ENCODE results near the gene MTUS2.

The MTUS2 gene

DNA sequence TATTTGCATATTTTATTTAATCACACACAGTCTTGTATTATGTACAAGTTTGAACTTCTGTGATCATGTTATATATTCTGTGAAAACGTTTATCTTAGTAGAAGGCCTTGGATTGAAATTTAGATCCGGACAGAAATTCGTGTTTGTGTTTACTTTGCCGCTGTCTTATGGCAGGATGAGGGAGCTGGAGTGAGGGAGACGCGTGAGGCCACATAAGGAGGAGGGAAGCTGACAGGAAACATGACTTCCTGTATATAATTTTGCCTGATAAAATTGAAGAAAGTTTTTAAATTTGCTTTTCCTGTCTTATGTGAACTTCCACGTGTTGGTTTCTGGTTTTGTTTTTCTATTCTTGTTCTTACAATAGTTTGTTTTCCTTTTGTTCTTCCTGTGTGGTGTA, 200.2 kb downstream of the MTUS2 start:
- Histone ChIP-seq H3K9ac (ENCODE audit: low read length) (no peak overlapping the region), H3K4me1 (ENCODE audit: control insufficient read depth, insufficient read depth, low read length) (no peaks in the 10 kb centered on the region), H3K27ac (ENCODE audit: low read depth, low read length) (no peak overlapping the region), H3K4me3 (ENCODE audit: low read length) (no peak overlapping the region), H3K27me3 (ENCODE audit: control insufficient read depth, insufficient read depth, low read length) (no peaks in the 10 kb centered on the region), H3K36me3 (ENCODE audit: control insufficient read depth, insufficient read depth, low read length) (no peaks in the 10 kb centered on the region)

- Histone ChIP-seq H3K27me3 (ENCODE audit: control insufficient read depth, insufficient read depth, low read length) (no peaks in the 10 kb centered on the region), H3K4me1 (ENCODE audit: control insufficient read depth, insufficient read depth, low read length) (no peaks in the 10 kb centered on the region), H3K36me3 (ENCODE audit: control insufficient read depth, insufficient read depth, low read length) (no peaks in the 10 kb centered on the region), H3K9ac (ENCODE audit: low read length) (no peak overlapping the region), H3K27ac (ENCODE audit: low read depth, low read length) (no peak overlapping the region), H3K4me3 (ENCODE audit: low read length) (no peak overlapping the region)
Measured at GRCh38 chr13:29021311-29021710, 201.2 kb downstream of the MTUS2 start.

GRCh38 chr13:29021717-29022116, 201.6 kb downstream of the MTUS2 start:
- Histone ChIP-seq H3K36me3 (ENCODE audit: control insufficient read depth, insufficient read depth, low read length) (no peaks in the 10 kb centered on the region), H3K27ac (ENCODE audit: low read depth, low read length) (no peak overlapping the region), H3K9ac (ENCODE audit: low read length) (no peak overlapping the region)

GRCh38 chr13:29022410-29022809, 202.3 kb downstream of the MTUS2 start:
- Histone ChIP-seq H3K27me3 (ENCODE audit: control insufficient read depth, insufficient read depth, low read length) (no peaks in the 10 kb centered on the region), H3K4me1 (ENCODE audit: control insufficient read depth, insufficient read depth, low read length) (no peaks in the 10 kb centered on the region), H3K9ac (ENCODE audit: low read length) (no peak overlapping the region), H3K36me3 (ENCODE audit: control insufficient read depth, insufficient read depth, low read length) (no peaks in the 10 kb centered on the region), H3K27ac (ENCODE audit: low read depth, low read length) (no peak overlapping the region), H3K4me3 (ENCODE audit: low read length) (no peak overlapping the region)

More at GRCh38 chr13:29021717-29022116, 201.6 kb downstream of the MTUS2 start:
- Histone ChIP-seq H3K27me3 (ENCODE audit: control insufficient read depth, insufficient read depth, low read length) (no peaks in the 10 kb centered on the region), H3K4me1 (ENCODE audit: control insufficient read depth, insufficient read depth, low read length) (no peaks in the 10 kb centered on the region), H3K4me3 (ENCODE audit: low read length) (no peak overlapping the region)

DNA sequence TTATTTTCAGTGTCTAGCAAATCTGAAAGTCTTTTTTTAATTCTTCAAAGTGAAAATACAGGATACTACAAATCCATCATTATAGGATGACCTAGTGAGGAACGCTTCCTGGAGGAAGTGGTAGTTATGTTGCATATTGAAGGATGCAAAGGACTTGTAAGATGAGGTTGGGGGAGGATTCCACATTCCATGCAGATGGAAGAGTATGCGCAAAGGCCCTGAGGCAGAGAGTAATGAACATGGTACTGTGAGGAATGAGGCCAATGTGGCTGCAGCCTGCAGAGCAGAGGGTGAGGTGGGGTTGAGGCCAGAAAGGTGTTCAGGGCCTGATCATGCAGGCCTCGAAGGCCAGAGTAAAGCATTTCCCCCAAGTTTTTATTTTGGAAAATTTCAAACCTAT, 202.8 kb downstream of the MTUS2 start:
- no peaks in the 10 kb centered on the region for H3K36me3 ChIP-seq (ENCODE audit: control insufficient read depth, insufficient read depth, low read length)
- H3K4me1 ChIP-seq (ENCODE audit: control insufficient read depth, insufficient read depth, low read length): no peaks in the 10 kb centered on the region
- H3K27ac ChIP-seq (ENCODE audit: low read depth, low read length): no peak overlapping the region
- H3K4me3 ChIP-seq (ENCODE audit: low read length): no peak overlapping the region
- no peak overlapping the region for H3K9ac ChIP-seq (ENCODE audit: low read length)
- H3K27me3 ChIP-seq (ENCODE audit: control insufficient read depth, insufficient read depth, low read length): no peaks in the 10 kb centered on the region

DNA sequence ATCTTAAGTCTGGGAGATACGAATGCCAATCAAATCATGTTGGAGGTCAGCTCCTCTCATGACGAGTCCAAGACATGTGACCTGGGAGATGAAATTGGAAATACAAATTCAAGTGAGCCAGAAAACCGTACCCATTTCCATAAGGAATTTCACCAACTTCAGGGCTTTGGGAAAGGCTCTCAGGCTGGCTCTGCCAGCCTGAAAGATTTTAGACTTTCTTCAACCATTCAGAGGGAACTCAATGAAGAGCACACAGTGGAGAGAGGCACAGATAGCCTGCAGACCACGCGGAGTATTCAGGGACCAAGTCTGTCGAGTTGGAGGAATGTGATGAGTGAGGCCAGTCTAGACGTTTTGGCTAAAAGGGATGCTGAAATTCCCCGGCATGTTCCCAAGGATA, 204.6 kb downstream of the MTUS2 start:
- no peaks in the 10 kb centered on the region for H3K27me3 ChIP-seq (ENCODE audit: control insufficient read depth, insufficient read depth, low read length)
- no peak overlapping the region for H3K4me3 ChIP-seq (ENCODE audit: low read length)
- no peak overlapping the region for H3K27ac ChIP-seq (ENCODE audit: low read depth, low read length)
- no peaks in the 10 kb centered on the region for H3K4me1 ChIP-seq (ENCODE audit: control insufficient read depth, insufficient read depth, low read length)
- H3K36me3 ChIP-seq (ENCODE audit: control insufficient read depth, insufficient read depth, low read length): no peaks in the 10 kb centered on the region
- no peak overlapping the region for H3K9ac ChIP-seq (ENCODE audit: low read length)

- no peak overlapping the region for H3K27ac ChIP-seq (ENCODE audit: low read depth, low read length)
- H3K4me1 ChIP-seq (ENCODE audit: control insufficient read depth, insufficient read depth, low read length): no peaks in the 10 kb centered on the region
- H3K4me3 ChIP-seq (ENCODE audit: low read length): no peak overlapping the region
- no peak overlapping the region for H3K9ac ChIP-seq (ENCODE audit: low read length)
- H3K27me3 ChIP-seq (ENCODE audit: control insufficient read depth, insufficient read depth, low read length): no peaks in the 10 kb centered on the region
- H3K36me3 ChIP-seq (ENCODE audit: control insufficient read depth, insufficient read depth, low read length): no peaks in the 10 kb centered on the region
Measured at GRCh38 chr13:29028868-29029267, 208.7 kb downstream of the MTUS2 start.

DNA sequence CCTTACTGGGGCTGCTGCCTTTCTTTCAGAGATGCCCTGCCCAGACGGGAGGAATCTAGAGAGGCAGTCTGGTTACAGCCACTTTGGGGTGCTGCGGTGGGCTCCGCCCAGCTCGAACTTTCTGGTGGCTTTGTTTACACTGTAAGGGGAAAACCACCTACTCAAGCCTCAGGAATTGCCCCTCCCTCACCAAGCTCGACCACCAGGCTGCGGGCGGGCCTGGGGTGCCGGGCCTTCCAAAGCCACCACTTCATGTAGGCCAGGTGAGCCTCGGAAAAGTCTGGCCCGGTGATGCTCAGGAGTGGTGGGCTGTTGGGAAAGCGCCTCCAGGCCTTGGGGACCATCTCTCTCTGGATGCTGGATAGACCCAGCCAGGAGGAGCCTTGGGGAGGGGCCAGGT, 218.6 kb downstream of the MTUS2 start:
- Histone ChIP-seq H3K4me3 (ENCODE audit: low read length) (no peak overlapping the region), H3K9ac (ENCODE audit: low read length) (no peak overlapping the region), H3K36me3 (ENCODE audit: control insufficient read depth, insufficient read depth, low read length) (no peaks in the 10 kb centered on the region), H3K4me1 (ENCODE audit: control insufficient read depth, insufficient read depth, low read length) (no peaks in the 10 kb centered on the region), H3K27ac (ENCODE audit: low read depth, low read length) (no peak overlapping the region), H3K27me3 (ENCODE audit: control insufficient read depth, insufficient read depth, low read length) (no peaks in the 10 kb centered on the region)

DNA sequence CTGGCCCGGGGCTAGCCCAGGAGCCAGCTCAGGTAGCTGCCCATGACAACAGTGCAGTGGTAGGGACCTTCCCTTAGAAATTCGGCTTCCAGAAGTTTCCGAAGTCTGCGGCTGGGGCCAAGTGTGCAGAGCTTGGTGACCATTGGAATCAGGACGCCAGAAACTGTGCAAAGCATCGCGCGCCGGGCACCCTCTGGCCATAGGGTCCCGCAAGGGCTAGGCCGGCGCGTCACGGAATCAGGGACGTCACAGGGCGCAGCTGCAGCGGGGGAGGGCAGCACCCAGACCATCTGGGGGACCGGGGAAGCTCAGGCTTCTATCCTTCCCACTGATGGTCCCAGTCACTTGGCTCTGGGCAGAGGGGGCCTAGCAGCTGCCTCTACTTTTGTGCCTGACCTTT, 219.1 kb downstream of the MTUS2 start:
- no peak overlapping the region for H3K9ac ChIP-seq (ENCODE audit: low read length)
- H3K4me1 ChIP-seq (ENCODE audit: control insufficient read depth, insufficient read depth, low read length): no peaks in the 10 kb centered on the region
- H3K36me3 ChIP-seq (ENCODE audit: control insufficient read depth, insufficient read depth, low read length): no peaks in the 10 kb centered on the region
- H3K4me3 ChIP-seq (ENCODE audit: low read length): no peak overlapping the region
- no peak overlapping the region for H3K27ac ChIP-seq (ENCODE audit: low read depth, low read length)
- H3K27me3 ChIP-seq (ENCODE audit: control insufficient read depth, insufficient read depth, low read length): no peaks in the 10 kb centered on the region

GRCh38 chr13:29046588-29046987, 226.4 kb downstream of the MTUS2 start:
- H3K36me3 ChIP-seq (ENCODE audit: control insufficient read depth, insufficient read depth, low read length): no peaks in the 10 kb centered on the region

GRCh38 chr13:29049524-29049923, 229.4 kb downstream of the MTUS2 start:
- Histone ChIP-seq H3K36me3 (ENCODE audit: control insufficient read depth, insufficient read depth, low read length) (no peaks in the 10 kb centered on the region), H3K4me3 (ENCODE audit: low read length) (no peak overlapping the region), H3K9ac (ENCODE audit: low read length) (no peak overlapping the region), H3K27me3 (ENCODE audit: control insufficient read depth, insufficient read depth, low read length) (no peaks in the 10 kb centered on the region), H3K27ac (ENCODE audit: low read depth, low read length) (no peak overlapping the region), H3K4me1 (ENCODE audit: control insufficient read depth, insufficient read depth, low read length) (no peaks in the 10 kb centered on the region)

More at GRCh38 chr13:29046588-29046987, 226.4 kb downstream of the MTUS2 start:
- Histone ChIP-seq H3K27ac (ENCODE audit: low read depth, low read length) (no peak overlapping the region), H3K4me3 (ENCODE audit: low read length) (no peak overlapping the region), H3K9ac (ENCODE audit: low read length) (no peak overlapping the region), H3K4me1 (ENCODE audit: control insufficient read depth, insufficient read depth, low read length) (no peaks in the 10 kb centered on the region), H3K27me3 (ENCODE audit: control insufficient read depth, insufficient read depth, low read length) (no peaks in the 10 kb centered on the region)

- Histone ChIP-seq H3K27ac (ENCODE audit: low read depth, low read length) (no peak overlapping the region), H3K27me3 (ENCODE audit: control insufficient read depth, insufficient read depth, low read length) (no peaks in the 10 kb centered on the region), H3K36me3 (ENCODE audit: control insufficient read depth, insufficient read depth, low read length) (no peaks in the 10 kb centered on the region), H3K4me3 (ENCODE audit: low read length) (no peak overlapping the region), H3K9ac (ENCODE audit: low read length) (no peak overlapping the region), H3K4me1 (ENCODE audit: control insufficient read depth, insufficient read depth, low read length) (no peaks in the 10 kb centered on the region)
Measured at GRCh38 chr13:29050719-29051118, 230.6 kb downstream of the MTUS2 start.

DNA sequence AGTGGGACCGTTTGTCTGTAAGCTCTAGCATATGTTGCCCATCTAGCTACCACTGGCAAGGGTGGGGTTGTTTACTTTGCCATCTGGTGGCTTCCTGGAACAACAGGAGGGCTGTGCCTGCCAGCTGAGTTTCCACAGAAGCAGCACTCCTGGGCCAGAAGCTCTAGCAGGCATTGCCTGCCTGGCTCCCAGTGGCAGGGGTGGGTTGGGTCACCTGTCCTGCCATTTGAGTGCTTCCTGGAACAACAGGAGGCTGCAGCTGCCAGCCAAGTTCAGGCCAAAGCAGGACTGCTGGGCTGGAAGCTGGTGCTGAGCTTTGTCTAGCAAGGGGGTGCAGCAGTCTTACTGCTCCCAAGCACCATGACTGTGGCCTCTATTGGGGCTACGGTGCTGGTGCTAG, 239.7 kb downstream of the MTUS2 start:
- Histone ChIP-seq H3K4me3 (ENCODE audit: low read length) (no peak overlapping the region), H3K27ac (ENCODE audit: low read depth, low read length) (no peak overlapping the region), H3K9ac (ENCODE audit: low read length) (no peak overlapping the region), H3K4me1 (ENCODE audit: control insufficient read depth, insufficient read depth, low read length) (no peaks in the 10 kb centered on the region), H3K27me3 (ENCODE audit: control insufficient read depth, insufficient read depth, low read length) (no peaks in the 10 kb centered on the region), H3K36me3 (ENCODE audit: control insufficient read depth, insufficient read depth, low read length) (no peaks in the 10 kb centered on the region)
